Gastroesophageal sphincter (tissue), 4 donors: Measurements from ENCODE around the gene KDM4C. TPM values are rescaled to one million over a fixed set of nuclear protein-coding genes. Genes with fewer than 3 reads are reported as not detected.

Experiments used
- ATAC-seq: fragments of 150-250 bp; one replicate; pipeline ENCODE4 v1.9.1; 2016; ENCODE audit warnings: mild to moderate bottlenecking, moderate library complexity
- H3K27ac ChIP-seq, 4 donors: fragments of 200-600 bp; sonication (generic) in 3 of 4; 1 replicate in 3 of 4; 2 replicates in 1 of 4; pipeline ENCODE4 v1.5.1; 2016 to 2019
- H3K27me3 ChIP-seq: fragments of 200-600 bp; sonication (generic); one replicate; pipeline ENCODE4 v1.5.1; 2019
- H3K36me3 ChIP-seq, 2 donors: fragments of 200-600 bp; sonication (generic); one replicate each; pipeline ENCODE4 v1.5.1; 2019; ENCODE audit warnings: control low read depth in 1 of 2
- H3K4me1 ChIP-seq, 3 donors: fragments of 200-600 bp; sonication (generic); 1 replicate in 2 of 3; 2 replicates in 1 of 3; pipeline ENCODE4 v1.5.1; 2016 to 2019; ENCODE audit warnings: control low read depth in 2 of 3
- H3K4me3 ChIP-seq, 2 donors: fragments of 200-600 bp; sonication (generic); one replicate each; pipeline ENCODE4 v1.5.1; 2019; ENCODE audit warnings: mild to moderate bottlenecking in 1 of 2, moderate library complexity in 1 of 2
- H3K9me3 ChIP-seq, 3 donors: fragments of 200-600 bp; sonication (generic); one replicate each; pipeline ENCODE4 v1.5.1; 2017 to 2019; ENCODE audit warnings: control low read depth in 2 of 3
- EP300 ChIP-seq: sonication (generic); formaldehyde crosslinking; IDR thresholded peaks from one replicate; pipeline ENCODE4 v1.6.1; 2017; ENCODE audit warnings: antibody characterized with exemption, mild to moderate bottlenecking
- POLR2A ChIP-seq, 2 donors: fragments of 450-650 bp; IDR thresholded peaks; one replicate each; pipeline ENCODE4 v1.6.1; 2017; ENCODE audit warnings: antibody characterized with exemption in 2 of 2, mild to moderate bottlenecking in 2 of 2, moderate library complexity in 1 of 2
- POLR2AphosphoS5 ChIP-seq: sonication (generic); formaldehyde crosslinking; IDR thresholded peaks from one replicate; pipeline ENCODE4 v1.6.1; 2017; ENCODE audit warnings: antibody characterized with exemption
- WGBS, 2 donors: methylation state at CpG; one replicate each; pipeline ENCODE4 v1.1.5; 2018; ENCODE audit warnings: low coverage in 1 of 2; 5-methylcytosine and 5-hydroxymethylcytosine counted together
- total RNA-seq, 4 donors: library from RNA; depleted of rRNA; stranded (reverse); fragments of >200 nt; gene quantifications; one replicate each; pipeline ENCODE4 v1.1.0, GENCODE V29; 2016
- TF ChIP-seq, protein P1 (sequence below), 4 experiments: fragments of 200-600 bp in 2 of 4; fragments of 450-650 bp in 2 of 4; sonication (generic) in 1 of 4; IDR thresholded peaks; one replicate each; pipeline ENCODE4 v1.5.1; 2017 to 2019; ENCODE audit warnings: antibody characterized with exemption in 4 of 4, mild to moderate bottlenecking in 2 of 4, moderate library complexity in 2 of 4

The KDM4C gene
- total RNA-seq, 4 donors from 2014 or later = 17.7 to 65.2 (median 29.5) TPM

DNA sequence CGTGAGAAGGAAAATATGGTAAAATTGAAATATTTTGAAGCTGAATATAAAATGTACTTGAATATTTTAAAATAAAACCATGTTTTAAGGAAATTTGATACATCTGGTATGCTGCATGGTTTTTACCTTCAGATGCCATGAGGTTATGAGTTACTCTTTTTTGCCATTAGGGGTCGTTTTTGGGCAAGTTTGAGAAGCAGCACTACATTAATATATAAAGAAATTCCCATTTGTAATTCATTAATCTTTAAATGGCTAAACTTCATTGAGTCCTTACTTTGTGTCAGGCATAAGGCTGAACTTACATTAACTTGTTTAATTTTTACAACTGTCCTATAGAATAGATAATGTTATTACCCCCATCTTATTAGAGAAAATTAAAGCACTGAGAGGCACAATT is 152.3 kb downstream of the KDM4C start:
- TF ChIP-seq, protein P1, sequence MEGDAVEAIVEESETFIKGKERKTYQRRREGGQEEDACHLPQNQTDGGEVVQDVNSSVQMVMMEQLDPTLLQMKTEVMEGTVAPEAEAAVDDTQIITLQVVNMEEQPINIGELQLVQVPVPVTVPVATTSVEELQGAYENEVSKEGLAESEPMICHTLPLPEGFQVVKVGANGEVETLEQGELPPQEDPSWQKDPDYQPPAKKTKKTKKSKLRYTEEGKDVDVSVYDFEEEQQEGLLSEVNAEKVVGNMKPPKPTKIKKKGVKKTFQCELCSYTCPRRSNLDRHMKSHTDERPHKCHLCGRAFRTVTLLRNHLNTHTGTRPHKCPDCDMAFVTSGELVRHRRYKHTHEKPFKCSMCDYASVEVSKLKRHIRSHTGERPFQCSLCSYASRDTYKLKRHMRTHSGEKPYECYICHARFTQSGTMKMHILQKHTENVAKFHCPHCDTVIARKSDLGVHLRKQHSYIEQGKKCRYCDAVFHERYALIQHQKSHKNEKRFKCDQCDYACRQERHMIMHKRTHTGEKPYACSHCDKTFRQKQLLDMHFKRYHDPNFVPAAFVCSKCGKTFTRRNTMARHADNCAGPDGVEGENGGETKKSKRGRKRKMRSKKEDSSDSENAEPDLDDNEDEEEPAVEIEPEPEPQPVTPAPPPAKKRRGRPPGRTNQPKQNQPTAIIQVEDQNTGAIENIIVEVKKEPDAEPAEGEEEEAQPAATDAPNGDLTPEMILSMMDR (IDR thresholded peaks at IDR 0.05) = peak in 1 of 4 experiments; percentile 21
- no peak for TF ChIP-seq EP300
- Histone ChIP-seq H3K27ac (no peak overlapping the region), H3K4me3 (no peak overlapping the region), H3K36me3 (no peaks in the 10 kb centered on the region), H3K27me3 (no peaks in the 10 kb centered on the region), H3K9me3 (no peaks in the 10 kb centered on the region), H3K4me1 (no peaks in the 10 kb centered on the region)
- ATAC-seq = no peak
- 48 to 51% methylated on average over 2 of the region's 2 CpGs for WGBS, 2 donors

DNA sequence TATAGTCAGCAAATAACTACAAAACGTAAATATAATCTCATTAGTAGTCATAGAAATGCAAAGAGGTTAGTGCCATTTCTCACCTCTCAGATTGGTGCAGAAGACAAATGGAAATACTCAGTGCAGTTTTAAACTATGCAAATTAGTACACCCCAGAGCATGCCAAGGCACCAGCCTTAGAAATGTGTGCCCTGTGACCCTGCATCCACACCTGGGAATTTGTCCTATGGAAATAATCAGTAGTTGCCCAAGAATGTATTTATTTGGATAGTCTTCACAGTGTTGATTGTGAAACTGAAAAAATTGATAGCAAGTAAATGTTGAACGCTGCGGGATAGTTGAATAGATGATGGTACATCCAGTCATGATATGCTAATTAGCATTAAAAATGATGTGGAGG is 152.7 kb downstream of the KDM4C start:
- Histone ChIP-seq H3K27me3 (no peaks in the 10 kb centered on the region), H3K36me3 (no peaks in the 10 kb centered on the region), H3K27ac (no peak overlapping the region), H3K9me3 (no peaks in the 10 kb centered on the region), H3K4me1 (no peaks in the 10 kb centered on the region), H3K4me3 (no peak overlapping the region)
- ATAC-seq = no peak
- WGBS, 2 donors = 87 to 93% methylated on average over 3 of the region's 3 CpGs
- no peak for TF ChIP-seq EP300

DNA sequence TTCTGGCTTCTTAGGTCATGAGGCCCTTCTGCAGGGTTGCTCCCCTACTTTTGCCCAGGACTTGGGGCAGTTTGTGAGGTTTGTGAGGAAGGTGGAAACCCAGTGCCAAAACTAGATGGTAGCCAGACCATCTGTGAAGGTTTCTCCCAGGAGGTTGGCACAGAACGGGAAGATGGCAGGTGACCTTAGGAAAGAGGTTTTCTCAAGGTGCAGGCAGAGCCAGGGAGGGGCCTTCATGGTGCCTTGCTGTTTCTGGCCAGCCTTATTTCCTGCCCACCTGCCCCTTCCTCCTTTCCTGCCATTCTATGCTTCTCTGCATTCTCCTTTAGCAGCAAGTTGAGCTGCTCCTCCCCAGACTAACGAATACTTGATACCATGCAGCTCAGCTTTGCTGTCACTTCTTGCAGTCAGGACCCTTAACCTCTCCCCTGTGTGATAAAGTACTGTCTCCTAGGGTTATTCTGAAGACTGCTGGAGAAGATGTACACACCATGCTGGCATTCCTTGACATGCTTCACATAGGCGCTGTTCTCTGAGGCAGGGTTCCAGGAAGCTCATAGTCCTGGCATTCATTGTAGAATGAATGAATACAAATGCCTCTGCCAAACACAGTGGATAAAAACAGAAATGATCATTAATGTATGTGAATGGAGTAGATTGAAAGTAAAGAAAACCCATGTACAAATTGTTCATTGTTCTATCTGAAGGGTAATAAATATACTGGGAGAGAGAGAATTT is 154.3 kb downstream of the KDM4C start:
- Histone ChIP-seq H3K27me3 (no peaks in the 10 kb centered on the region), H3K36me3 (no peaks in the 10 kb centered on the region), H3K9me3 (no peaks in the 10 kb centered on the region), H3K27ac (no peak overlapping the region), H3K4me1 (no peaks in the 10 kb centered on the region), H3K4me3 (no peak overlapping the region)
- no peak for ATAC-seq
- TF ChIP-seq EP300 (no peak), POLR2AphosphoS5 (no peak), POLR2A (IDR thresholded peaks at IDR 0.05) (no peak)
- TF ChIP-seq, protein P1 (IDR thresholded peaks at IDR 0.05) = no peak
- WGBS, 2 donors = 33 to 70% methylated on average over 1 to 2 of the region's 3 CpGs

DNA sequence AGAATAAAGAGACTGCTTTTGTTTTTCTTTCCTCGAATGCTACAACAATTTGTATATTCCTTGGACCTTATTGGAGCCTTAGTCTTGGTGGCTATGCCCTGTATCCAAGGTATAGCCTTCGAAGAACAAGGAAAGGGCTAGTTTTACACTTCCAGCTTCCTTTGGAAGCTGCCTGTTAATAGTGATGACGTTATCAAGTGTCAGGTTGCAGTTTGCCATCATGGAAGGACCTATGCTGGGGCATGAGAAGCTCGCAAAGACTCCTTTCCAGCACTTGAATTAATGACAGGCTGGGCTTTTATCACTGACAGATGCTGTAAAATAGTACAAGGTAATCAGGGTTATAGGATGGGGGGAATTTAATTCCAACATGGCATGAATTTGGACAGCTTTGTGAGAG is 157.9 kb downstream of the KDM4C start:
- no peaks in the 10 kb centered on the region for H3K4me1 ChIP-seq
- no peaks in the 10 kb centered on the region for H3K9me3 ChIP-seq
- TF ChIP-seq POLR2A (IDR thresholded peaks at IDR 0.05) (no peak), EP300 (no peak), POLR2AphosphoS5 (no peak)
- ATAC-seq = no peak
- H3K27ac ChIP-seq = no peak overlapping the region
- H3K4me3 ChIP-seq = no peak overlapping the region
- no peaks in the 10 kb centered on the region for H3K36me3 ChIP-seq
- WGBS, 2 donors = 82 to 97% methylated on average over 2 to 4 of the region's 4 CpGs
- H3K27me3 ChIP-seq = no peaks in the 10 kb centered on the region

DNA sequence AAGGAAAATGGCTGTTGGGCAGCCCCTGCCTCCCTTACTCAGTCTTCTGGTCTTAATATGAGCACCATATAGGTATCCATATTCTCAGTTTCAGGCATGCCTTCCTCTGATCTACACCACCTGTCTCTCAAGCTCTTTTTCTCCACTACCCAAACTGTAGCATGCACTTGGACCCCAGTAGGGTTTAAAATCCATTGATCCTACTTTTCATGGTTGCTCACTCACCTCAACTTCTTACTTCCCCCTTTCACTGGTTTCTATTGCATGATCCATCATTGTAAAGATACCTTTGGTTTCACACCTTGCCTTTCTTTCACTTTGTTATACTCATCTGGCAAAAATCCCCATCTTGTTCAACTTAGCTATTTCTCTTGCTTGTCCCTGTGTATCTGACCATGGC is 159.4 kb downstream of the KDM4C start:
- Histone ChIP-seq H3K9me3 (no peaks in the 10 kb centered on the region), H3K27ac (no peak overlapping the region), H3K4me3 (no peak overlapping the region), H3K36me3 (peaks cover 0 to 6% of the 10 kb centered on the region in 2 donors), H3K27me3 (no peaks in the 10 kb centered on the region), H3K4me1 (no peaks in the 10 kb centered on the region)
- ATAC-seq = no peak
- TF ChIP-seq POLR2AphosphoS5 = no peak
- no peak for TF ChIP-seq POLR2A (IDR thresholded peaks at IDR 0.05)
- TF ChIP-seq EP300 = no peak
- TF ChIP-seq, protein P1 (IDR thresholded peaks at IDR 0.05) = no peak

DNA sequence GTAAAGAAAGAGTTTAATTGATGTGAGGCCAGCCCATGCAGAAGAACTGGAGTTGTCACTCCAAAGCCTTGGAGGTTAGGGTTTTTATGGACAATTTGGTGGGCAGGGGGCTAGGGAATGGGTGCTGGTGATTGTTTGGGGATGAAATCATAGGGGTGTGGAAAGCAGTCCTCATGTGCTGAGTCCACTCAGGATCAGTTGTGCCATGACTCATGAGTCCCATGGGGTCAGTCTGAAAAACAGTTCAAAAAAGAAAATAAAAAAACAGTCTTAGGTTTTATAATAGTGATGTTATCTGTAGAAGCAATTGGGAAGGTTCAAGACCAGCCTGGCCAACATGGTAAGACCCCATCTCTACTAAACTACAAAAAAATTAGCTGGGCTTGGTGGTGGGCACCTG is 162.3 kb downstream of the KDM4C start:
- H3K4me3 ChIP-seq = no peak overlapping the region
- no peak overlapping the region for H3K27ac ChIP-seq
- TF ChIP-seq EP300 (no peak), POLR2A (IDR thresholded peaks at IDR 0.05) (no peak), POLR2AphosphoS5 (no peak)
- TF ChIP-seq, protein P1 (IDR thresholded peaks at IDR 0.05) = no peak
- H3K27me3 ChIP-seq = no peaks in the 10 kb centered on the region
- no peak for ATAC-seq
- peaks cover 0 to 6% of the 10 kb centered on the region in 2 donors for H3K36me3 ChIP-seq
- H3K9me3 ChIP-seq = no peaks in the 10 kb centered on the region
- no peaks in the 10 kb centered on the region for H3K4me1 ChIP-seq
